WTC11 (cell line): ENCODE results near the gene ABHD15. TPM values are rescaled to one million over a fixed set of nuclear protein-coding genes. Genes with fewer than 3 reads are reported as not detected.

Source experiments
- ATAC-seq: fragments of 200-7000 bp; cut with Tn5 transposase; 2 replicates; pipeline ENCODE4 v1.10.0; 2021; ENCODE audit warnings: mild to moderate bottlenecking, moderate library complexity
- CTCF ChIA-PET: fragments of 300-600 bp; sonication (Branson Sonifier 250); formaldehyde crosslinking; loops from one replicate; lab custom pipeline; 2021; ENCODE audit warnings: antibody characterized with exemption; lab: Charles Lee
- POLR2A ChIA-PET: fragments of 350-600 bp; sonication (Branson Sonifier 250); formaldehyde crosslinking; loops from one replicate; lab custom pipeline; 2021; ENCODE audit warnings: antibody characterized with exemption; lab: Charles Lee
- DNase-seq: peaks from one replicate; pipeline ENCODE4 v3.0.0; 2021; ENCODE audit warnings: low spot score
- H3K27ac Mint-ChIP-seq: 2 replicates; pipeline ENCODE4 v1.8.0; 2021; ENCODE audit warnings: mixed read lengths
- H3K27me3 Mint-ChIP-seq: 2 replicates; pipeline ENCODE4 v1.8.0; 2021; ENCODE audit warnings: low read depth, mild to moderate bottlenecking, moderate library complexity, mixed read lengths
- H3K36me3 Mint-ChIP-seq: 2 replicates; pipeline ENCODE4 v1.8.0; 2021; ENCODE audit warnings: mixed read lengths
- H3K4me1 Mint-ChIP-seq: 2 replicates; pipeline ENCODE4 v1.8.0; 2022; ENCODE audit warnings: mixed read lengths
- H3K4me3 Mint-ChIP-seq: 2 replicates; pipeline ENCODE4 v1.8.0; 2021; ENCODE audit warnings: mild to moderate bottlenecking, moderate library complexity, mixed read lengths
- H3K9me3 Mint-ChIP-seq: 2 replicates; pipeline ENCODE4 v1.8.0; 2021; ENCODE audit warnings: mixed read lengths
- AFF4 ChIP-seq: sonication (generic); formaldehyde crosslinking; IDR thresholded peaks from 2 replicates; pipeline ENCODE4 v1.8.1; 2023; ENCODE audit warnings: mild to moderate bottlenecking, missing genetic modification reagents, borderline replicate concordance
- AR ChIP-seq: fragments of 250-450 bp; sonication (Bioruptor Pico); IDR thresholded peaks from 2 replicates; pipeline ENCODE4 v1.9.0; 2021; ENCODE audit warnings: mild to moderate bottlenecking
- ARID4B ChIP-seq: sonication (generic); formaldehyde crosslinking; IDR thresholded peaks from 2 replicates; pipeline ENCODE4 v1.8.0; 2023; ENCODE audit warnings: missing genetic modification reagents, mild to moderate bottlenecking, borderline replicate concordance
- CDX4 ChIP-seq: fragments of 250-450 bp; sonication (Bioruptor Pico); IDR thresholded peaks from 2 replicates; pipeline ENCODE4 v1.9.0; 2021; ENCODE audit warnings: moderate library complexity, mild to moderate bottlenecking, inconsistent platforms, borderline replicate concordance
- CREM ChIP-seq: sonication (generic); formaldehyde crosslinking; IDR thresholded peaks from 2 replicates; pipeline ENCODE4 v1.8.1; 2022; ENCODE audit warnings: mild to moderate bottlenecking, missing genetic modification reagents, moderate library complexity
- FOXP4 ChIP-seq: sonication (generic); formaldehyde crosslinking; IDR thresholded peaks from 2 replicates; pipeline ENCODE4 v1.8.0; 2022; ENCODE audit warnings: mild to moderate bottlenecking, missing genetic modification reagents
- GABPB1 ChIP-seq: sonication (generic); formaldehyde crosslinking; IDR thresholded peaks from 2 replicates; pipeline ENCODE4 v1.8.1; 2023; ENCODE audit warnings: mild to moderate bottlenecking, missing genetic modification reagents
- MAX ChIP-seq: sonication (generic); formaldehyde crosslinking; IDR thresholded peaks from 2 replicates; pipeline ENCODE4 v1.8.0; 2022; ENCODE audit warnings: mild to moderate bottlenecking, missing genetic modification reagents
- NFATC4 ChIP-seq: fragments of 250-450 bp; sonication (Bioruptor Pico); IDR thresholded peaks from 2 replicates; pipeline ENCODE4 v1.9.0; 2021; ENCODE audit warnings: mild to moderate bottlenecking
- NR3C1 ChIP-seq: sonication (generic); formaldehyde crosslinking; conservative IDR thresholded peaks from 2 replicates; pipeline ENCODE4 v1.8.1; 2023; ENCODE audit warnings: low read depth, mild to moderate bottlenecking, missing genetic modification reagents
- SMAD3 ChIP-seq: sonication (generic); formaldehyde crosslinking; IDR thresholded peaks from 2 replicates; pipeline ENCODE4 v1.8.0; 2022; ENCODE audit warnings: missing genetic modification reagents, mild to moderate bottlenecking, borderline replicate concordance
- SOX15 ChIP-seq: fragments of 250-450 bp; sonication (Bioruptor Pico); IDR thresholded peaks from 2 replicates; pipeline ENCODE4 v1.9.0; 2021; ENCODE audit warnings: mild to moderate bottlenecking
- STAT6 ChIP-seq: sonication (generic); formaldehyde crosslinking; conservative IDR thresholded peaks from 2 replicates; pipeline ENCODE4 v1.8.1; 2023; ENCODE audit warnings: mild to moderate bottlenecking, low read depth, missing genetic modification reagents, moderate library complexity
- total RNA-seq: library from RNA; stranded (reverse); gene quantifications from 3 replicates; pipeline ENCODE4 v1.2.3, GENCODE V29; 2021

ABHD15 gene
- total RNA-seq, 1 experiment from 2014 or later: 2.8 TPM

GRCh38 chr17:29612094-29612403 is 45.2 kb upstream of the ABHD15 start:
- no peak overlapping the region for H3K4me3 Mint-ChIP-seq
- POLR2A ChIA-PET: no interaction called here
- DNase-seq: no peak
- CTCF ChIA-PET: interaction anchor here (2.3 to 9.2 kb wide), 2 partner anchors 15 to 20 kb away, joined by 30 to 272 read pairs; partner anchors contain the start of gene ANKRD13B
- TF ChIP-seq SOX15: no peak
- no peak for TF ChIP-seq NFATC4
- TF ChIP-seq AFF4: no peak
- no peak for TF ChIP-seq FOXP4
- TF ChIP-seq CREM (CRISPR knock-in tag): no peak
- no peak for TF ChIP-seq NR3C1 (CRISPR knock-in tag)
- no peak for TF ChIP-seq GABPB1
- TF ChIP-seq AR: no peak
- TF ChIP-seq CDX4 (CRISPR knock-in tag): no peak
- no peak for TF ChIP-seq STAT6 (CRISPR knock-in tag)
- TF ChIP-seq, all 79 proteins: peak for 0
- no peak overlapping the region for H3K27ac Mint-ChIP-seq
- ATAC-seq: no peak
- no peaks in the 10 kb centered on the region for H3K9me3 Mint-ChIP-seq
- peaks cover 4% of the 10 kb centered on the region; the same call in 1 of the 2 replicates for H3K36me3 Mint-ChIP-seq
- H3K4me1 Mint-ChIP-seq: peaks cover 25% of the 10 kb centered on the region
- H3K27me3 Mint-ChIP-seq: peaks cover 43% of the 10 kb centered on the region

- ATAC-seq (no peak), DNase-seq (no peak)
- ChIA-PET CTCF (interaction anchor here (2.3 to 9.2 kb wide), 2 partner anchors 14 to 19 kb away, joined by 30 to 272 read pairs; partner anchors contain the start of gene ANKRD13B), POLR2A (no interaction called here)
- Mint-ChIP-seq H3K27me3 (peaks cover 38% of the 10 kb centered on the region), H3K27ac (no peak overlapping the region), H3K36me3 (peaks cover 4% of the 10 kb centered on the region; the same call in 1 of the 2 replicates), H3K4me3 (no peak overlapping the region), H3K9me3 (no peaks in the 10 kb centered on the region), H3K4me1 (peaks cover 21% of the 10 kb centered on the region)
- TF ChIP-seq MAX (CRISPR knock-in tag): no peak
- TF ChIP-seq NFATC4: no peak
- no peak for TF ChIP-seq SMAD3 (CRISPR knock-in tag)
- TF ChIP-seq ARID4B (CRISPR knock-in tag): no peak
Observed at GRCh38 chr17:29611351-29612093, 44.7 kb upstream of the ABHD15 start.
